ENCODE results near the gene CHRDL1.

DNA sequence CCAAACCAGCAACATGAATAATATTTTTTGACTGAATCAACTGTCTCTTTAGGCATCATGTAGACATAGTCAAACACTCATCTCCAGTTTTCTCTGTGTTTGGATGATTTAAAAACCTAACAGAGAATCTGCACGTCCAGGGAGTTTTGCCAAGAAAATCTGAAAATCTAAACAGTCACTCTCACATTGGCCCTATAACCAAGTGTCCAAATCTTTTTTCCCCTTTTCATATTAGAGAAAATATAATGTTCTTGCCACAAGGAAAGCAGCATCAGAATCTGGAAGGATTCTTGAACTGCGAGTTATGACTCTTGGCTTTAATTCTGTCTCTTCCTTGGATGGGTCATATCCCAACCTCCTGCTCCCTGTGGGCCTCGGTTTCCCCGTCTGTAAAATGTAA is 8.8 kb upstream of the CHRDL1 start:
- no peak for TF ChIP-seq EZH2 (IDR thresholded peaks at IDR 0.05)
- no peak for TF ChIP-seq POLR2AphosphoS5 (IDR thresholded peaks at IDR 0.05; ENCODE audit: borderline replicate concordance, low read depth, low read length)
